NT2/D1 (cell line): ENCODE measurements around the gene SMIM24.

ENCODE experiments used
- SUZ12 ChIP-seq: IDR thresholded peaks from 2 replicates; pipeline ENCODE4 v1.6.1; 2011; ENCODE audit not compliant: insufficient read length, insufficient read depth; ENCODE audit errors: extremely low read depth
- YY1 ChIP-seq: IDR thresholded peaks from 2 replicates; pipeline ENCODE4 v1.6.1; 2011; ENCODE audit not compliant: insufficient read length, insufficient read depth
- ZNF274 ChIP-seq: IDR thresholded peaks from 2 replicates; pipeline ENCODE4 v1.6.1; 2011; ENCODE audit warnings: mild to moderate bottlenecking, low read depth, low read length

DNA sequence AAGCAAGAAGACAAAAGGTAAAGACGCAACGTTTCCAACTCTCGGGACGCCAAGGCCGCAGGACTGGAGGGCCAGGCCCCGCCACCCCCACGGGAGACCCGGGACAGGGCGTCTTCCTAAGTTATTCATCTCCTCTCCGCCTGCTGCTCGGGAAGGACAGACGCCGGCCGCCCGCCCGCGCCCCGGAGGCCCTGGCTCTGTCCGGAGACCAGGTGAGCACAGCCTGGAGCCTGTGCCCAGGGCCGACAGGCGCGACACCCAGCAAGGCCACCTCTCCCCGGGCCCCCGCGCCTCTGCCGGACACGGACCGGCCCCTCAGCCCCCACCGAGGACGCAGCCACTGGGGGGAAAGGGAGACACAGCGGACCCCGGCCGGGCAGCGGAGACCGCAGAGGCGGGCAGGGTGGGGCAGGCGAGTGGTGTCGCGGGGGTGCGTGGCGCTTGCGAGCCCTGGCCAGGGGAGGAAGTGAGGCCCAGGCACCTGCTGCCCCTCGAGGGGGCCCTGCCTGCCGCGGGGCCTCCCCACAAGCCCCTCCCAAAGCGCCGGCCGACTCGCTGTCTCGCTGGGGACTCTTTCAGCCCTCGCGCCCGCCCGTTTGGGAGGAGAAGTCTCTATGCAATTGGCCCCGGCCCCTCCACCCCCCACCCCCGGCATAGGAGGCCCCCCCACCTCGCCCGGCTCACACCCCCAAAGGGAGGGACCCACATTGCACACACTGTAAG lies 17.2 kb downstream of the SMIM24 start:
- TF ChIP-seq YY1 (no peak), SUZ12 (no peak), ZNF274 (no peak)
